Stimulated activated naive CD4-positive, alpha-beta T cell (primary cell): Measurements from ENCODE around the gene BBS5.
"Not testable (repeated sequence)": the region's sequence is repeated elsewhere in the genome, so short reads cannot be mapped to it uniquely, and the experiment has no call there.

Experiments
- DNase-seq, 6 experiments: peaks; one replicate each; lab custom pipeline; 2025; lab: John Stamatoyannopoulos, UW

BBS5 gene

DNA sequence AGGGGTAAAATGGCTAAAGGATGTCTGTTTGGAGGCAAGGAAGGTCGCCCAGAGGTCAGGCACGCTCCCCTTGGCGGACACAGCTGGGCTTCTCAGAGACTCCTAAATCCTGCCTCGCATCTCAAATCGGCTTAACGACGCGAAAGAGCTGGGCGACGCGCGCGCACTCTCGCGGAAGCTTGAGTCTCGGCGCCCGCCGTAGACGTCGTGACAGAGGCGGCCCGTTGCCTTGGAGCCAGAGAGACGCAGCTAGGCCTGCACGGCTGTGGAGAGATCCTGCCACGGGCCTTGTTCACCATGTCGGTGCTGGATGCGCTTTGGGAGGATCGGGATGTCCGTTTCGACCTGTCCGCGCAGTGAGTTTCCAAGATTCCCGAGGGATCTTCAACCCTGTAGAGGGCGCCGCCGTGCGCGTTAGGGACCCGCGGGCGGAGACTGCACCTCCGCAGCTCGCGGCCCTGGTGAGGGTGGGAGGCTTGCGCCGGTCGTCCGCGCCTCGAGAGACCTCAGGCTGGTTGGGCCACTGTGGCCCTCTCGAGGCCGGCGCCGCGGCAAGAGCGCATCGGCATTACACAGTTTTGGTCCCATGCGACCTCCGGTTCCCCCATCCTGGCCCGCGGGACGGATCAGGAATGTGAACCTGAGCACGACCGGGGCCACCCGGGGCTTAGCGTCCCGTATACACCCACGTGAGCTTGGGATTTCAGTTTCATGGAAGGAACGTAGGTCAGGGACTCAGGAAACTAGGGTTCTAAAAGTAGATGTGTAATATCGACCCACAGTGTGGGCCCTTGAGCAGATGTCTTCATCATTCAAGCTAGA is at the start of gene BBS5:
Gene BBS5, plus strand, starts transcription at position 238 of the 822 bp plus-strand sequence. Its CDS starts 60 bp downstream, at position 298.
- peak; percentile 42 to 76 (median 62) for DNase-seq

DNA sequence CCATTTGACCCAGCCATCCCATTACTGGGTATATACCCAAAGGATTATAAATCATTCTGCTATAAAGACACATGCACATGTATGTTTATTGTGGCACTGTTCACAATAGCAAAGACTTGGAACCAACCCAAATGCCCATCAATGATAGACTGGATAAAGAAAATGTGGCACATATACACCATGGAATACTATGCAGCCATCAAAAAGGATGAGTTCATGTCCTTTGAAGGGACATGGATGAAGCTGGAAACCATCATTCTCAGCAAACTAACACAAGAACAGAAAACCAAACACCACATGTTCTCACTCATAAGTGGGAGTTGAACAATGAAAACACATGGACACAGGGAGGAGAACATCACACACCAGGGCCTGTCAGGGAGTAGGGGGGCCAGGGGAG is 47.5 kb upstream of the BBS5 start:
- not testable (repeated sequence) for DNase-seq

DNA sequence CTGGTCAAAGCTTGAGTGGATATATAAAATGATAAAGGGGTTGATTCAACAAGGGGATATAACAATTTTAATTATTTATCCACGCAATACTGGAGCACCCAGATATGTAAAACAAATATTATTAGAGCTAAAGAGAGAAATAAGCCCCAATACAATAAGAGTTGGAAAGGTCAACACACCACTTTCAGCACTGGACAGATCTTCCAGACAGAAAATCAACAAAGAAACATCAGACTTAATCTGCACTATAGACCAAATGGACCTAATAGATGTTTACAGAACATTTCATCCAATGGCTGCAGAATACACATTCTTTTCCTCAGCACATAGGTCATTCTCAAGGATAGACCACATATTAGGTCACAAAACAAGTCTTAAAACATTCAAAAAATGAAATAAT is 45.1 kb upstream of the BBS5 start:
- DNase-seq: not testable (repeated sequence)

- DNase-seq: no peak
Measured at GRCh38 chr2:169438466-169439072, 40.7 kb upstream of the BBS5 start.

DNA sequence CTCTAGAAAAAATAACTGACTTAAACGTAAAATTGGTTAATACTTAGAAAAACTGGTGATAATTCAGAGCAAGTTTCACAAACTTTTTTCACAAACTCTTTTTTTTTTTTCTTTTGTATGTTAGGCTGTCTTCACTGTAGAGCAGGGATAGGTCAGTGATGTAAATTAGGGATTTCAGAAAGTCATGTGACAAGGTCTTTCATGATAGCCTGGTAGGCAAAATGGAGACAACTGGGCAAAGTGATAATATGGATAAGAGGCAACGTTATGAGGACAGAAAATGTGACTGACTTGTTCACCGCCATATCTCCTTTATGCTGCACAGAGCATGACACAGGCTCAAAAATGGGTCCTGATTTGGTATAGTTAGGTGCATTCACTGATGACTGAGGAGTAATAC is 39.4 kb upstream of the BBS5 start:
- no peak for DNase-seq

DNA sequence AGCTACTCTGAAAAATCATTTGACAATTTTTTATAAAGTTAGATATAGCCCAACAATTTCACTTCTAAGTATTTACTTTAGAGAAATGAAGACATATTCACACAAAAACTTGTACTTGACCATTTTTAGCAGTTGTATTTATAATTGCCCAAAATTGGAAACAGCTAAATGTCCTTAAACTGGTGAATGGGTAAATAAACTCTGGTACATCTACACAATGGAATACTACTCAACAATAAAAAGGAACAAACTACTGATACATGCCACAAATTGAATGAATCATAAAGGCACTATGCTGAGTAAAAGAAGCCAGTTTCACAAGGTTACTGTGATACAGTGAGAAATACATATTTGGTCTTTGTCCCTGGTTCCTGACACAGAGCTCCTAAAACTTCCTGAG is 32.8 kb upstream of the BBS5 start:
- DNase-seq: no peak

- DNase-seq: no peak
Measured at GRCh38 chr2:169448316-169448715, 31.0 kb upstream of the BBS5 start.

GRCh38 chr2:169448865-169449264 is 30.4 kb upstream of the BBS5 start:
- DNase-seq: no peak

- DNase-seq: no peak
Measured at GRCh38 chr2:169452080-169452479, 27.2 kb upstream of the BBS5 start.

DNA sequence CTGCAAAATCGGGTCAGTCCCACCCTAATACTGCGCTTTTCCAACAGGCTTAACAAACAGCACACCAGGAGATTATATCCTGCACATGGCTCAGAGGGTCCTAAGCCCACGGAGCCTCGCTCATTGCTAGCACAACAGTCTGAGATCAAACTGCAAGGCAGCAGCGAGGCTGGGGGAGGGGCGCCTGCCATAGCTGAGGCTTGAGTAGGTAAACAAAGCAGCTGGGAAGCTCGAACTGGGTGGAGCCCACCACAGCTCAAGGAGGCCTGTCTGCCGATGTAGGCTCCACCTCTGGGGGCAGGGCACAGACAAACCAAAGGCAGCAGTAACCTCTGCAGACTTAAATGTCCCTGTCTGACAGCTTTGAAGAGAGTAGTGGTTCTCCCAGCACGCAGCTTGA is 26.2 kb upstream of the BBS5 start:
- not testable (repeated sequence) for DNase-seq

GRCh38 chr2:169461143-169461542 is 18.2 kb upstream of the BBS5 start:
- no peak for DNase-seq

GRCh38 chr2:169462896-169463695 is 16.2 kb upstream of the BBS5 start:
- DNase-seq: peak in 1 of 6 experiments; percentile 16

DNA sequence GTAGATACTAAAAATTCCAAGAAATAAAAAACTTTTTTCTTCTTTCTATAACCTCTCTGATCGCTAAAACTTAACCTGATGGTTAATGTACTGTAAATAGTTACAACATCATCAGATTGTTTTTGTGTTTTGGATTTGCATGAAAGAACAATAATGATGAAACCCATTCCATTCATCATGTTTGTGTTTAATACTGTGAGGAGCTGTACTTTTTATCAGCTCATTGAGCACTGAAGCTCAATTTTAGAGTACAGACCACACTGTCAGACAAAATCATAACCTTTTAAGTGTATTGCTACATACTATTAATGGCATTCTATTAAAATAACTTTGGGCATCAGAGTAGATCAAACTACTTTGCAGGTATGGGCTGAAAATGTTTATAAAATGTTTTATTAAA is 14.8 kb upstream of the BBS5 start:
- no peak for DNase-seq

GRCh38 chr2:169464882-169465281 is 14.4 kb upstream of the BBS5 start:
- peak in 1 of 6 experiments; percentile 8 for DNase-seq

GRCh38 chr2:169468841-169469240 is 10.5 kb upstream of the BBS5 start:
- peak in 2 of 6 experiments; percentile 30 to 34 for DNase-seq

DNA sequence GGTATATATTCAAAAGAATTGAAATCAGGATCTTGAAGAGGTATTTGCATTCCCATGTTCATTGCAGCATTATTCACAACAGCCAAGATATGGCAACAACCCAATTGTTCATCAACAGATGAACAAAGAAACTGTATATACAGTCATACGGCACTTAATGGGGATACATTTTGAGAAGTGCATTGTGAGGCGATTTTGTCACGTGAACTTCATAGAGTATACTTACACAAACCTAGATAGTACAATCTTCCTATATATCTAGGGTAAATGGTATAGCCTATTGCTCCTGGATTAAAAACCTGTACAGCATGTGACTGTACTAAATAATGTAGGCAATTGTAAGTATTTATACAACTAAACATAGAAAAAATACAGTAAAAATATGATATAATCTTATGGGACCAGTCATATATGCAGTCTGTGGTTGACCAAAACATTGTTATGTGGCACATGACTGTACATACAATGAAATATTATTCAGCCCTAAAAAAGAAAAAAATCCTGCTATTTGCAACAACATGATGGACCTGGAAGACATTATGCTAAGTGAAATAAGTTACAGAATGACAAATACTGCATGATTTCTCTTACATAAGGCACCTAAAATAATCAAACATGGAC is 9.2 kb upstream of the BBS5 start:
- peak in 2 of 6 experiments; percentile 15 to 23 for DNase-seq

- DNase-seq: no peak
Measured at GRCh38 chr2:169472249-169472648, 7.0 kb upstream of the BBS5 start.

GRCh38 chr2:169476459-169476858 is 2.8 kb upstream of the BBS5 start:
- no peak for DNase-seq

- no peak for DNase-seq
Measured at GRCh38 chr2:169478339-169478738, 955 bp upstream of the BBS5 start.

DNA sequence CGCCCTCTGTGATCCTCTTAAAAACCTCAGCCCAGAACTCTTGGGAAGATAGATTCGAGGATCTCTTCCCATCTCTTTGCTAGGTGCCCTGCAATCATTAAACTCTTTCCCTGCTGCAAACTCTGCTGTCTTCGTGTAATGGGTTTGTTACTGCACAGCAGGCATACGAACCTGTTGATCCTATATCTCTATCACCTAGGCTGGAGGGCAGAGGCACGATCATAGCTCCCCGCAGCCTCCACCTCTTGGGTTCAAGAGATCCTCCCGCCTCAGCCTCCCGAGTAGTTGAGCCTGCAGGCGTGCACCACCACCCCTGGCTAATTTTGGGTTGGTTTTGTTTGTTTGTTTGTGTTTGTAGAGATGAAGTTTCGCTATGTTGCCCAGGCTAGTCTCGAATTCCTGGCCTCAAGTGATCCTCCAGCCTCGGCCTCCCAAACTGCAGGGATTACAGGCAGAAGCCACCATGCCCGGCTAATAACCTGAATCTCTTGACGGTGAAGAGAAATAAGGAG is 493 bp upstream of the BBS5 start:
- peak in 1 of 6 experiments; percentile 9 for DNase-seq

DNA sequence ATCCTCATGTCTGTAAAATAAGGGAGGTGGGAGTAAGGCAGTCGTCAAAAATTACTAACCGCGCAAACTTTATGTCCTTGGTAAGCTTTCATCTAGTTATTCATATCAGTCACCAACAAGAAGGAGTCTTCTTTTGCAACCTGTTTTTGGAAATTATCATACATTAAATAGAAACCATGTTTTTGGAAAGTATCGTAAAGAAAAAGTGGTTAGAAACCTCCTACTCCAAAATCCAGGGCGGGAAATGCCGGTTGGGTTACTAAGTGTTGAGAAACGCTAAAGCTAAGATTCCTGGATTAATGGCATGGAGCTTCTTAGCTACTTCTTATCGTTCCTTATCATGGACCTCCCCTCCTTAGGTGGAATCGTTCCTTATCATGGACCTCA is 778 bp downstream of the BBS5 start:
- DNase-seq: no peak

DNA sequence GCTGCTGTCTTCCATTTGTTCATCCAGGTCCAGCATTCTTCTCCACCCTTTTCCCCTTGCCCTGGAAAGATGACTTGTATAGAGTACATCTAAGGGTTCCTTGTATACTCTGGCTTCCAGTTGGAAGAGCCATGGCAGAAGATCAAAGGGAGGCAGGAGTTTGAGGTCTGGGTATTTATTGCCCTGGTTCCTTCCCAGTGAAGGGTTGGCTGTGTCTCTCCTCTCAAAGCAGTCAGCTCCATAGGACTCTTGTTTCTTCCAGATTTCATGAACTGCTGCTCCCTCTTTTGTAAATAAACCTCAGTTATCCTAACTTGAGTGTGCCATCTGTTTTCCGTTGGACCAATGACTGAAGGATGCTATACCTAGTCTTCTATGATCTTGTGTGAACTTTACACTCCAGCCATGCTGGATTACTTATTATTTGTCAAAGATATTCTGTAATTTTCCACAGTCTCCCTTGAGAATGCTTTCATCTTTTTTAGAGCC is 6.4 kb downstream of the BBS5 start:
- no peak for DNase-seq
